HS-27A (cell line): ENCODE results near the gene PNPLA2.

Experiments
- DNase-seq: peaks from one replicate; pipeline ENCODE4 v3.0.0-alpha.2; 2012; ENCODE audit warnings: low read depth, missing footprints

The PNPLA2 gene

DNA sequence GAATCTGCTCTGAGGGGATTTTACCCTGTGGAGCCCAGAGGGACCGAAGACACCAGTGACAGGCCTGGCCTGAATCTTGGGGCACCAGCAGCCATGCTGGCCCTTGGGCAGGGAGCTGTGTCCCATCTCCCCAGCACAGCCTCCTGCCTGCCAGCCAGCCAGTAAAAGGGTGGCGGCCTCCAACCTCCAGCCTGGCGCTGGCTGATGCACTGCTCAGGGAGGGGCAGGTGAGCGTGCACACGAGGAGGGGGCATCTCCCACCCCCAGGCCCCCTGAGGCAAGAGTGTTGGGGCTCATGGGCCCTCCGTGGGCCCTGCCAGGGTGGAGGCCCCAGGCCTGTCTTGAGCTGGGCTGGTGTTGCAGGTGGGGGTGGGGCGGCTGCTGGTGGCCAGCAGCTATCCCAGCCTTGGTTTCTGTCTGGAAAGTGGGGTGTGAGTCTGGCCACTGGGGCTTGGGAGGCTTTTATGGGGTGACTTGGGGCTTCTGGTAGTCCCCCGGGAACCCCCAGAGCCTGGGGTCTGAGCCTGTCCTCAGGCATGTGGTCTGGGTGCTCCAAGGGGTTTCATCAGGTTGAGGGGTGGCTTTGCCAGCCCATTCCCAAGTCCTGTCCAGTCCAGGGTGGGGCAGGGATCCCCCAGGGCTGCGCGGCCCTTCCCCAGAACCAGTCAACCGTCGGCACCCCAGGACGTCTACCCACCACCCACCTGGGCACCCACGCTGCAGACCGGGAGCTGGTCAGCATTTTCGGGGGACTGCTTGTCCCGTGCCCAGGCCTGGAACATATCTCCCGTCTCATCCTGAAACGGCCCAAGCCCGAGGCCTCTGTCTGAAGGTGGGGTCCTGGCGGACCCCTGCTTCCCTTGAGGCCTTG lies 41.8 kb downstream of the PNPLA2 start:
- no peak for DNase-seq

DNA sequence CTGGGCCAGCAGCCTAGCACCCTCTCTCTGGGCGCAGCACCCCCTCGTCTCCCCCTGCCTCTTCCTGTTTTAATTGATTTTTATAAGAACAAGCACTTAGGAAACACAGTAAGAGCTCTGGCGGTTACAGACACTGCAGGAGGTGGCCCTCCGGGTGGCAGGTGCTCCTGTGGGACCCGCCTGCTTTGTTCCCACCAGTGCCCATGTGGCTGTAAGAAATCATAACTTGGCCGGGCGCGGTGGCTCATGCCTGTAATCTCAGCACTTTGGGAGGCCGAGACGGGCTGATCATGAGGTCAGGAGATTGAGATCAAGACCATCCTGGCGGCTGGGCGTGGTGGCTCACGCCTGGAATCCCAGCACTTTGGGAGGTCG lies 42.4 kb downstream of the PNPLA2 start:
- DNase-seq, result no peak

DNA sequence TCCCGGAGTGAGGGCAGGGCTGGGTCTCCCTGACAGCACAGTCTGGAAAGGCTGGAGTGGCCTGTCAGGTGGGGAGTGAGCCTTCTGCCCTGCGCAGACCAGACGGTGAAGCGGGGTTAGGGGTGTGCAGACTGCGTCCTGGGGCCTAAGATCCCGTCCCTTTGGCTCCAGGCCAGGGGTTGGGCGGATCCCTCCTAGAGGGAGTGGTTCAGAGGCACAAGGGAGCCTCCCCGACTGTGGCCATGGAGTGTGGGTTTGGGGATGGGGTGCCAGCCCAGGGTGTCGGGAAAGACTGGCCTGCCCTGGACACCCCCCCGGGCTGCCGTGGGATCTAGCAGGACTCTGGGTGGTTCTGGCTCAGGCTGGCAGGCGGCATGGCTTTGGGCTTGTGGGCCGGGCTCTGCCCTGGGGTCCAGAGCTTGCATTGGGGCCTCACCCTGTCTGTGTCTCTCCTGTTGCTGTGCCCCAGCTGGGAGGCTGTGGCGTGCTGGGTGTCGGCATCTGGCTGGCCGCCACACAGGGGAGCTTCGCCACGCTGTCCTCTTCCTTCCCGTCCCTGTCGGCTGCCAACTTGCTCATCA lies 43.5 kb downstream of the PNPLA2 start:
- DNase-seq, result no peak

DNA sequence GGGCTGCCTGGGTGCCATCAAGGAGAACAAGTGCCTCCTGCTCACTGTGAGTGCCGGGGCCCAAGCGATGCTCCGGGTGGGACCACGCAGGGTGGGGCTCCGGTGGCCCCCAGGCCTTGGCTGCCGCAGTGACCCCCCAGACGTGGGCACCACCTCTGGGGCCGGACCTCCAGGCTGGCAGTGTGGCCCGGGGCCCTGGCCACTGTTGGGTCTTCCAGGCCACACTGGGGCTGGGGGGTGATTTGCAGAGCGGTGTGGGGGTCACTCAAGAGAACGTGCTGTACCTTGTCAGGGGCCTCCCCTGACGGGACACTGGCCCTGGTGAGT lies 43.9 kb downstream of the PNPLA2 start:
- no peak for DNase-seq

DNA sequence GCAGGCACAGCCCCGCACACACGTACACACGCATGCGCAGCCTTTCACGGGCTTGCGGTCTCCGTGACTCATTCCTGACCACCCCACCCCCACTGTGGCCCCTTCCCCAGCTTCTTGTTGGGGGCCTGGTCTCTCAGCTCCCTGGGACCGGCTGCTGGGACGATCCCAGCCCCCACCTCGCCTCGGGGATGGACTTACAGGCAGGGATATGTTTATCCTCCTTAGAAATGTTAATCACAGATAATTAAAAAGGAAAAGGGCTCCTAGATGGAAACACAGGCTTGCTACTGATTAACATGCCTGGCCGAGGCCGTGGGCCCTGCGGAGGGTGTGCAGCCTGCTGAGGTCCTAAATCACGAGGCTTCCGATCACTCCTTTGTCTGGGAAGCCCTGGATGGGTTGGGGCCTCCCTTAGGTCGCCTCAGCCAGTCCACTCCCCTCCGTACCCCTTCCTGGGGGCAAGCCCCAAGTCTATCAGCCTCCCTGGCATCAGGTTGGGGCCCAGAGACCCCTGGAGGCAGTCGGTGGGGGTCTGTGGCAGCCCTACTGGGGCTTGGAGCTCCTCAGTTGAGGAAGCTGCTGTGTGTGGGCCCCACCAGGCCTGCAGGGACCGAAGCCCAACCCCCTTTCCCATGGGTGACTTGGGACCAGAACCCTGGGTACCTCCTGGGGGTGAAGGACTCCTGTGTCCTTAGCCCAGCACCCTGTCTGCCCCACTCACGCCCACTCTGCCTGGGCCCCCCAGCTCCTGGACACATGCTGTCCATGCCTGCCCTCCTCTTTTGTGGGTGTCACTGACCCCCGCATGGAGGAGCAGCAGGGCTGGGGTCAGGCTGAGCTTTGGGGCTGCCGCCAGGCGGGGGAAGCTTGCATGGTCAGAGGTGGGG lies 44.6 kb downstream of the PNPLA2 start:
- DNase-seq, result no peak

DNA sequence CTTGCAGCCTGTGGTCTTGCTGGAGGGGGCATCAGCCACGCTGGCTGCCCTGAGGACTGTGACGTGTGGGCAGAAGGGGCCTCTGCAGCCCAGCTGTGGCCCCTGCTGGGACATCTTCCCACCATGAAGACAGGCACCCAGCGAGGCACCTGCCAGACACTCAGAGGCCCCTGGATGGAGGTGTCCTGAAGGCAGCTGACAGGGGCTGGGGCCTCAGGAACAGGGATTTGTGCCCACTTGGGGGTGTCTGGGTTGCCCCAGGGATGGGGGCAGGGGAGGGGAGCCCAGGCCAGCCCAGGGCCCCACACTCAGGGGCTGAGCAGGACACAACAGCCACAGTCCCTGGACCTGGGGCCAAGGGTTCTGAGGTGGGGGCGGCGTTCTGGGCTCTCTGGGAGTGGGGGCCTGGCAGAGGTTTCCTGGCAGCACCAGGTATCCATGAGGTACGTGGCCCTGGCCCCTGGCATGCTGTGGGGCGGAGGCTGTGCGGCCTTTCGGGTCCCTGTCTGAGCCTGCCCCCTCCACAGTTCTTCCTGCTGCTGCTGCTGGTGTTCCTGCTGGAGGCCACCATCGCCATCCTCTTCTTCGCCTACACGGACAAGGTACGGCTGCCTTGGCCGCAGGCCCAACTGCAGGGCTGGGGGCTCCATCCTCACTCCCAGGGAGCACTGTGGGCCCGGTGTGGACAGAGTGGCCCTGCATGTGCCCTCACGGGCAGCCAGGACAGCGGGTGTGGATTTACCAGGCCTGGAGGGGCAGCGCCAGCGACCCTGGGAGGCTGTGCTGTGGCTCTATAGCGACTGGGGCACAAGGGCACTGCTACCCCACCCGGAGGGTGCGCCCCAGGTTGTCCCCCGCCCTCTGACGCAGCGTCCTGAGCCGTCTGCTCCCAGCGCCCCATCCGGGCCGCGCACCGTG lies 45.5 kb downstream of the PNPLA2 start:
- DNase-seq, result no peak

DNA sequence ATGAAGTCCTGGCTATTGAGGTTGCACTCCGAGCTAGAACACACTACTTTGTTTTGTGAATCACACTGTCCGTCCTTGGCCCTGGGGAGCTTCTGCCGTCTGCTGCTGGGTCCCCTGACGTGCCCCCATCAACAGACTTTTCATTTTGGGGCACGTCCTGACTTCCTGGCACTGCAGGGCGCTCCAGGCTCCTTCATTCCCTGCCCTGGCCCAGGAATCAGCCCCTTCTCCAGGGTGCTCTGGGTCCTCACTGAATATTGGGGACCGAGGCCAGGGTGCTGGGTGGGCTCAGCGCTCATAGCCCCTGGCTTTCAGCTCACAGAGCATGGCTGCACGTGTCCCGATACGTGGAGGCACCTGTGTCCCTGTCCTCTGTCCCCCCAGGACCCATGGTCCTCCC lies 46.2 kb downstream of the PNPLA2 start:
- DNase-seq, result no peak

DNA sequence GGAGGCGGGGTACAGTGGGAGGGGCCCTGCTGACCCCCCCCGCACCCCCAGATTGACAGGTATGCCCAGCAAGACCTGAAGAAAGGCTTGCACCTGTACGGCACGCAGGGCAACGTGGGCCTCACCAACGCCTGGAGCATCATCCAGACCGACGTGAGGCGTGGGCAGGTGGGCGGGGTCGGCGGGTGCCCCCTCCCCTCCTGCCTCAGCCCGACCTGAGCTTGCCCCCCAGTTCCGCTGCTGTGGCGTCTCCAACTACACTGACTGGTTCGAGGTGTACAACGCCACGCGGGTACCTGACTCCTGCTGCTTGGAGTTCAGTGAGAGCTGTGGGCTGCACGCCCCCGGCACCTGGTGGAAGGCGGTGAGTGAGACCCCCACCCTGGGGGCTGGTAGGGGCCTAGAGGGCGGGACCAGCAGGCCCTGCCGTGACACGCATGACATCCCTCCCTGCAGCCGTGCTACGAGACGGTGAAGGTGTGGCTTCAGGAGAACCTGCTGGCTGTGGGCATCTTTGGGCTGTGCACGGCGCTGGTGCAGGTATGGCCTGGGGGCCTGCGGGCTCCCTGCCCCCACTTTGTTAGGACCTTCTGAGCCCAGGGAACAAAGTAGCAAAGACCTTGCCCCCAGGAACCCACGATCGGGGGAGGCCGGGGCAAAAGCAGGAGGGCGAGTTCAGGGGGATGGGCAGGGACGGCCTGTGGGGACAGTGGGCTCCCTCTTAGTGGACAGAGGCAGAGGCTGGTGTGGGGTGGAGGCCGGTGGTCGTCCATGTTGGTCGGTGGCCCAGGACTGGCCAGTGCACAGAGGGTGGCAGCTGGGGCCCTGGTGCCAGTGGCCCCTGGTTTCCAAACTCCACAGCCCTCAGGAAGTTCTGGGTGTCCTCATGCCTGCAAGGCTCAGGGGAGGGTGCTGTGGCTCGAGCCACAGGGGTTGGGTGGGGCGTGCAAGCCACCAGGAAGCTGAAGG lies 47.0 kb downstream of the PNPLA2 start:
- DNase-seq, result no peak

DNA sequence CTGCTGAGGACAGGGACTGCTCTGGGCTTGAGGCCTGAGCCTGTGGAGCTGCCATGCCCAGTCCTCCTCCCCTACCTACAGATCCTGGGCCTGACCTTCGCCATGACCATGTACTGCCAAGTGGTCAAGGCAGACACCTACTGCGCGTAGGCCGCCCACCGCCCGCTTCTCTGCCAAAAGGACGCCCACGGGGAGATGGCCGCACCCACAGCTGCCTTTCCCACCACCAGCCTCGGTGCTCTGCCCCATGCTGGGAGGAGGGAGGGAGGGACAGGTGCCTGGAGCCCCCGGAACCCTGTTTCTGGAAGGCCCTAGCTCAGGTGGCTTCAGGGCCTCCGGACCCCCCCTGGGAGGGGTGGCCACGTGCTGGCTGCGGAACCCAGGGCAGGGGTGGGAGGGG lies 47.8 kb downstream of the PNPLA2 start:
- DNase-seq, result no peak

DNA sequence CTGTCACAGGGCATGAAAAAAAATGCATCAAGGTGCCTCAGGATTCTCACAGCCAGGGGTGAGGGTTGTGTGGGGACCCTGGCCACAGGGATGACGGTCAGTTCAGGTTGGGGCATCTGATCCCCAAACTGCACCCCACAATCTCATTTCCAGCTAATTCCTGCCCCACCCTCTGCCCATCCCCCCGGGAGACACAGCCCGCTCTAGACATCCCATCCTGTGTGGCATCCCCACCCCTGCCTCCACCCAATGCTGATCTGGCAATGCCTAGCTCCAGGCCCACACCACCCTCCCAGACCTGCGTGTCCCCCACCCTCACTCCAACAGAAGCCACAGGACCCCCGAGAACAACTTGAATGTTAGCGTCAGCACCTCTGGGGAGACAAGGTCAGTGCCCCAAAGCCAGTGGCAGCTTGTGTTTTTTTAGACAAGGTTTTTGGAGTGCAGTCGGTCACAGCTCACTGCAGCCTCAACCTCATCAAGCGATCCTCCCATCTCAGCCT lies 49.2 kb downstream of the PNPLA2 start:
- no peak for DNase-seq

DNA sequence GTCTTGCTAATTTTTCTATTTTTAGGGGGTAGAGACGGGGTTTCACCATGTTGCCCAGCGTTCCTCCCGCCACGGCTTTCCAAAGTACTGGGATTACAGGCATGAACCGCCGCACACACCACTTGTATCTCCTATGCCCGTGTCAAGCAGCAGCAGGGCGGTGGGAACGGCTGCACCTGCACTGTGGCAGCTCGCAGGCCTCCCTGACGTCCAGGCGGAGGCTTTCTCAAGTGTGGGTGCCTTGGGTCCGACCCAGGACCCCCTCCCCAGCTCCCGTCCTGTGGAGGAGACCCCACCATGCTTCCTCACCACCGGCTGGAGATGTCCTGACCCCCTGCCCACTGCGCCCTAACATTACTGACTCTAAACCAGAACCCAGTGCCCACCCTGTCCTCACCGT lies 49.7 kb downstream of the PNPLA2 start:
- no peak for DNase-seq

DNA sequence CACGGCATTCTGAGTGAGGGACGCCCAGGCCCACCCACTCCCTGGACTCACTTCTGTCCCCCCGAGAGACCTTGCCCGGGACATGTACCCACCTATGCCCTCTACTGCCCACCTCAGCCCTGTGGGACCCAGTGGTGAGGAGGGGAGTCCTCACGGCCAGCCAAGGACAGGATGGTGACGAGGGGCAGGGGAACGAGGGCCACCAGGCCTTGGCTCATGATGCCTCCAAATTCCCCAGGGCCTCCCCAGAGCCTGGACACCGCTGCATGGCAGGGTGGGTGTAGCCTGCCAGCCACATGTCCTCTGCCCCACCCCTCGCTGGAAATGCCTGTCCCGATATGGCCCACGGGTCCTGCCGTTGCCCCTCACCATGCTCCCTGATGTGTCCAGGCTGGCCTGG lies 50.1 kb downstream of the PNPLA2 start:
- no peak for DNase-seq

DNA sequence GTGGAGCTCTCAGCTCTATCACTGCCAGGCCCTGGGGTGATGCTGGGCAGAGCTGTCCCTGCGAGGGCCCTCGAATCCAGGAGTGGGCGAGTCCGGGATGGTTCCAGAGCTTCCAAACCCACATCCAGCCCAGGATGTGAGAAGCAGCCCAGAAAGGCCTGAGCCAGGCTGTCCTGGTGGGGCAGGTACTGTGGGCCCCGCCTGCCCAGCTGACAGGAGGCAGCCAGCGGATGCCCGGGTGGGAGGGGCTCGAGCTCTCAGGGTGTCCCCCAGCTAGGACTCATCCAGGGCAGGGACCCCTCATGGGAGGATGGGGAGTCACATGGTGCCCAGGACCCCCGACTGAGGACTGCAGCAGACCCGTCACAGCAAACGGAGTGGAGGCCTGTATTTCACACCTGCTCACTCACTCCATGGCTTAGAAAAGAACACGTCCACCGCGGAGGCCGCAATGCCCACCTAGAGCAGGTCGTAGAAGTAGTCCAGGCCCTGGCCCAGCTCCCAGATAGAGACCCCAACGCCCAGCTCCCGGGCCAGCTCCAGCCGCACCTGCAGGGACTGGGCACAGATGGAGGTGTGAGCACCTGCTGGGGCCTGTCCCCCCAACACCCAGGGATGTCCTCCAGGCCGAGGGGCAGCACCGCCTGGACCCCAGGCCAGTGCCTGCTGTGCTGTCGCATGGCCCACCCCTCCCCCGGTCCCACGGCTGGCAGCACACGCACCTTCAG lies 50.8 kb downstream of the PNPLA2 start:
- DNase-seq, result no peak

DNA sequence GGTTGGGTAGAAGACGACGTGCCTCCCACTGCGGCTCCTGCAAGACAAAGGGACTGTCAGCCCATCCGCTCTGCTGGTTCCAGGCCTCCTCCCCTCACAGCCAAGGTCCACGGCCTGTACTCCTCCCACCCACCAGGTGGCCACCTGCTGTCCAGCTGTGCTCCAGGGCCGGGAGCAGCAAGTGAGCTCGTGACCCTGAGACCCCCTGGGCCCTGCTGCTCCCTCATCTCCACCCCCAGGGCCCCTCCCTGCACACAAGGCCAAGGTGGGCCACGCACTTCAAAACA lies 51.4 kb downstream of the PNPLA2 start:
- no peak for DNase-seq

DNA sequence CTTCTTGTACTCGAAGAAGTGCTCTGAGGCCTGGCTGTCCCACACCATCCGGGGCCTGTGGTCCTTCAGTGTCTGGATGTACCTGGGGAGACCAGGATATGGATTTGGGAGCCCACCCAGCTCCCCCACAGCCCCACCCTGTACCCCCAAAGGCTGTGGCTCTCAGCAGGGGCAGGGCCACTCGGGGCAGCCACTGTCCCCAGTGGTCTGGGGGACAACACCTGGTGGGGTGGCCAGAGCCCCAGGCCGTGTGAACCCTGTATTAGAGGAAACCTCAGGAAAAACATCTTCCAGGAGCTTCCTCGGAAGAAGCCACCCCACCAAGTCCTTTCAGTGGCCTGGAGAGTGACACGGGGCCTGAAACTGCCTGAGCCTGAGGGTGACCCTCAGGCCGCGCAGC lies 51.7 kb downstream of the PNPLA2 start:
- DNase-seq, result no peak

DNA sequence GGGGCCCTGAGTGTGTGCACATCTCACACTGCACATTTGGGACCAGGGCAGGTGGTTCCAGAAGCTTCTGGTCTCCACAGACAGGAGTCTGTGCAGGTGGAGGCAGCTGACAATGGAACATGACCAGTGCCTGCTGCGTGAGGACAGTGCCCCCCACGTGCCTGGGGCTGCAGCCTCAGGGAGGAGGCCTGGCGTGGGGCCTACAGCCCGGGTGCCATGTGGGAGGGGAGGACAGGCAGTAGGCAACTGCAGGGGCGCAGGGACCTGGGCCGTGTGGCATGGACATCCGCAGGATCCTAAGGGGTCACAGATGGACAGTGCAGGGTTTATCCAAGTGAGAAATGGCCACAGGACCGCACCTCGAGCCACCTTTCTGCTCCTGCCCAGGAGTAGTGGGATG lies 52.8 kb downstream of the PNPLA2 start:
- no peak for DNase-seq

DNA sequence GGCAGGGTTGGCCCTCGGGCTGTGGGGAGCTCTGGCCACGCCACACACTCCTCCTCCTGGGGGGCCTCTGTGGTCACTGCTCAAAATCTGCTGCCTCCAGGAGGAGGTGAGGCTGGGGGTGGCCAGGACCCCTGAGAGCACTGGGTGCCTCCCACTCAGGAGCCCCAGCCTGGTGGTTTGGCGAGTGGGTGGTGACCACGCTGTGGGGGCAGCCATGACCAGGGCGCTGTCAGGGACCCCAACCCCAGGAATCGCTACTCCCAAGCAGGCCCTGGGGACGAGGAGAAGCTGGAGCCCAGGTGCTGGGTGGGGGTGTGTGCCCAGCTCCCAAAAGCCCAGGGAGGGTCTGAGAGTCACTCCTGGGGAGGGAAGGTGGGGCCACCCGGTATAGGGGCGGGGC lies 54.1 kb downstream of the PNPLA2 start:
- DNase-seq, result no peak

DNA sequence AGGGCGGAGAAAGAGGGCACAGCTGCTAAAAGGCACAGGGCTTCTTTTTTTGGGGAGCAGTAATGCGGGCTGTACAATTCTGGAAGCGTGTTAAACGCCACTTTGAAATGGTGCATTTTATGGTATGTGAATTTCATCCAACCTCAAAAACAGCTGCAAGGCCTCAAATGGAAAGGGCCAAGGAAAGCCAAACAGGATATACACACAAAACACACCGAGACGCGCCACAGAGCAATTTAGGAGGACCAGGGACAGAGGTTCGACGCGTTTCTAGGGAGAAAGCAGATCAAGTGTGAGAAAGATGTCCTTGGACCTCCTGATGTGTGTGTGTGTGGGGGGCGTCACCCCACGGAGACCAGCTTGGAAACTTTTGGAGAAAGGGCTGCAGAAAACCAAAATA lies 55.0 kb downstream of the PNPLA2 start:
- DNase-seq, result no peak
